GM12864 (cell line): ENCODE measurements around the gene CNTNAP2.

Experiments
- DNase-seq: peaks from one replicate; pipeline ENCODE4 v3.0.0-alpha.2; 2011; ENCODE audit warnings: low read depth
- H3K4me3 ChIP-seq: 2 replicates; pipeline ENCODE4 v1.5.1; 2011; ENCODE audit warnings: mild to moderate bottlenecking, low read depth, low read length, control low read depth
- TF ChIP-seq, protein P1 (sequence below): IDR thresholded peaks from 2 replicates; pipeline ENCODE4 v1.5.1; 2011; ENCODE audit warnings: low read depth, mild to moderate bottlenecking, moderate library complexity, low read length, control low read depth, inconsistent platforms; ENCODE audit errors: missing control alignments

CNTNAP2 gene

DNA sequence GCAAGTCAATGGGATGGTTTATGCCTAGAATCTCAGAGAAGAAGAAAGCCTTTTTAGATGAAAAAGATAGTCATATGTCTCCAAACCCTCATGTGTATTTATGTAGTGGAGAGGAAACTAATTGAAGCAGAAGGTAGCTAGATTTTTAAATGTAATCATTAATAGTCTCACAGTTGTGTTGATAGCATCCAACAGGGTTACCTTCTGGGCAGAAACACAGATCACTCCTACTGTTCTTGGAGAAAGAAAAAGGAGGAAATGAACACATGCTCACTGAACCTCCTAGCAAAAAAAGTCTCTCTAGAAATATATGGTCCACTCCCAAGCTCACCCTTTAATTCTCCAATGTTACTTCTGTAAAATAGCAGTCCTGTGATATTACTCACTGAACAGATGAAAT lies 1696.7 kb downstream of the CNTNAP2 start:
- no peak for DNase-seq
- TF ChIP-seq, protein P1, sequence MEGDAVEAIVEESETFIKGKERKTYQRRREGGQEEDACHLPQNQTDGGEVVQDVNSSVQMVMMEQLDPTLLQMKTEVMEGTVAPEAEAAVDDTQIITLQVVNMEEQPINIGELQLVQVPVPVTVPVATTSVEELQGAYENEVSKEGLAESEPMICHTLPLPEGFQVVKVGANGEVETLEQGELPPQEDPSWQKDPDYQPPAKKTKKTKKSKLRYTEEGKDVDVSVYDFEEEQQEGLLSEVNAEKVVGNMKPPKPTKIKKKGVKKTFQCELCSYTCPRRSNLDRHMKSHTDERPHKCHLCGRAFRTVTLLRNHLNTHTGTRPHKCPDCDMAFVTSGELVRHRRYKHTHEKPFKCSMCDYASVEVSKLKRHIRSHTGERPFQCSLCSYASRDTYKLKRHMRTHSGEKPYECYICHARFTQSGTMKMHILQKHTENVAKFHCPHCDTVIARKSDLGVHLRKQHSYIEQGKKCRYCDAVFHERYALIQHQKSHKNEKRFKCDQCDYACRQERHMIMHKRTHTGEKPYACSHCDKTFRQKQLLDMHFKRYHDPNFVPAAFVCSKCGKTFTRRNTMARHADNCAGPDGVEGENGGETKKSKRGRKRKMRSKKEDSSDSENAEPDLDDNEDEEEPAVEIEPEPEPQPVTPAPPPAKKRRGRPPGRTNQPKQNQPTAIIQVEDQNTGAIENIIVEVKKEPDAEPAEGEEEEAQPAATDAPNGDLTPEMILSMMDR: no peak
- H3K4me3 ChIP-seq: no peak overlapping the region

DNA sequence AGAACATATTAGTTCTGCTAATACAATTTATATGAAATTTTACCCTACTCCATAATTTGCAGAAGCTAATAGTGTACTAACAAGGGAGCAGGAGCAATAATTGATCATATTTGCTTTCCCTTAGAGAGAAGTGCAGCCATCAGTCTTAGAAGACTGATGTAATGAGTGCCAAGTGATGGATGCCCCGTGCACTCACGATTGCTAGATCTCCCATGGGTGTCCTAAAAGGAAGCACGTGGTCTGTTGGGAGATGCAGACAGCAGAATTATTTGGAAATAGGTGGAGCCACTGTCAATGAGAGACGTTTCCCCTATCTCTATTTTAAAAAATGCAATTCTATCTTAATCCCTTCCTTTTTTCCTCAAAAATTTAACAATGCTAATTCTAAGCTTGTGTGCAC lies 1701.7 kb downstream of the CNTNAP2 start:
- no peak for DNase-seq
- TF ChIP-seq, protein P1: no peak
- H3K4me3 ChIP-seq: no peak overlapping the region

DNA sequence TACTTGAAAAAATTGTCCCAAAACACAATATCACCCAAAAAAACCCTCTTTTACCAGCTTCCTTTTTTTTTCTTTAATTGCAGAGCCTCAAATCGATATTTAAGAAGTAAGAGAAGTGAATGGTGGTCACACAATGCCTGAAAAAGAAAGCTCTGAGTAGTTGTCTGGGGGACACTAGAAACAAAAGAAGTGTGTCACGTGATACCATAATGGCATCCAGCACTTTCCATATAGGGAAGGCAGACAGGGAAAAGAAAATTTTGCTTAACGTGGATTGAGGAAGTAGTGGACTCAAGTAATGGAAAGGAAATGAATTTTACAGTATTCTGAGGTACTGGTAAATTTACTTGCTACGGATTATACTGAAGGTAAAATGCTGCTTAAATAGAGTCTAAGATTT lies 1708.1 kb downstream of the CNTNAP2 start:
- TF ChIP-seq, protein P1: no peak
- no peak for DNase-seq
- no peak overlapping the region for H3K4me3 ChIP-seq

DNA sequence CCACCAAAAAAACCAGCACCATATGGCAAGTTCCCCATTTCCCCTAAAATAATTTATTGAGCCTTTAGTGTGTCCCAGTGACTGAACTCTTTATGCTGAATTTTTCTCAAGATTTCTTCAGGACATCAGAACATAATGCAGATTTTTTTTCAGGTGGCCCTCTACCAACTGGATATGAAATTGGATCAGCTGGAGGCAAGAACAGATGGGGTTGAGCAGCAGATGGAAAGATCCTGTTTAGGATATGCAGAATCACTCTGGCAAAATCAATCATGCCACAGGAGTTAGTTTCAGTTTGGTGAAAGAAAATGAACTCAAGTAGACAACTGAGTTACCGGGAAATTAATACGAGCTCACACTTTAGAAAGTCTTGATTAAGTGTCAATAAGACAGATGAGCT lies 1712.4 kb downstream of the CNTNAP2 start:
- DNase-seq: no peak
- TF ChIP-seq, protein P1: no peak

DNA sequence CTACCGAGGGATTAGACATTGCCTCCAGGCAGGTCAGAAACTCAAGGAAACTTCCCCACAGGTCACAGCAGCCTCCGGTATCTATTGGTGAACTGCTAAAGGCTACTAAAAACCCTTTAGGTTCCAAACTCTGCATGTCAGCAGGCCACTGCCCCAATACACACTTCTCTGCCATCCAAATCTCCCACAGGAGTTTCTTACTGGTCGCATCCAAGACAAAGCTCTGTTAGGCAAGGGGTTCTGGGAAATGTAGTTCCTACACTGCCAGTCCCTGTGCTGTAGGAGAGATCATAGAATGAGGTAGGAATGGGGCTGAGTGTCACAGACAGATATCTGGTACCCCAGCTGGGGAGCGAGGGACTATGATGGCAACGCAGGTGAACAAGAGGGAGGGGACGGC lies 1717.0 kb downstream of the CNTNAP2 start:
- TF ChIP-seq, protein P1: no peak
- DNase-seq: no peak
- H3K4me3 ChIP-seq: no peak overlapping the region

More for the DNA sequence above, 1712.4 kb downstream of the CNTNAP2 start:
- no peak overlapping the region for H3K4me3 ChIP-seq

DNA sequence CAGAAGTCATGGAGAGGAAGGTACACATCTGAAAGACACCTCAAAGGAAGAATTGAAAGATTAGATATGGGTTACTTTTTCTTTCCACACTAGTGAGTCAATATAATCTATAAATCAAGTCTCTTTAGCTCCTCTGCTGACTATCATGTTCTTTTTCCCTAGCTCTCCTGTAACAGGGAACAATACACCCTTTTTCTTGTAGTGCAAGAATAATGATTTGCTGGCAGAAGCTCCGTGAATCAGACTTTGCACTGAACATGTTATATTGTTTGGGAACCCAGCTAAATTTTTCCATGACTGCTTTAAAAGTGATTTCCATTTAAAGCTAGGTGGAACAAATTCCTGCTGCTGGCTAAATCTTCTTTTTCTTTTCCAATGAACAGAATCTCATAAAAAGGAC lies 1717.4 kb downstream of the CNTNAP2 start:
- DNase-seq: no peak
- TF ChIP-seq, protein P1: no peak
- H3K4me3 ChIP-seq: no peak overlapping the region

DNA sequence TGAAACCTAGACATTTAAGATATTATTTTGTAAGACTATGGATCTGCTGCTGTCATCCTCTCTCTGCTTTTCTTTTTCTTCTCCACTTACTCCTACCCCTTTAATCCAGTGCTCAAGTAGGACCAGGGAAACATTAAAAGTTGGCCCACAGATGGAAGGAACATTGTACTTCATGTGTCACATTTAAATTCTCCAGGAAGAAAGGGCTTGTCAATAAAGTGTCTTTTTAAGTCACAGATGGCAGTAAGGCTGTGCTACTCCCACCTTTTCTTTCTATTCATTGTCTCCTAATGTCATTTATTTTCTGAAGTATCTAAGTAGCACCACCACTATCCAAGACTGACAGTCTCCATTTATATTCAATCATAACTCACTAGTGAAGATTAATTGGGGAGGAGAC lies 1736.2 kb downstream of the CNTNAP2 start:
- no peak overlapping the region for H3K4me3 ChIP-seq
- TF ChIP-seq, protein P1: no peak
- no peak for DNase-seq
